UCSD-AML1 (cell line): ENCODE measurements around the gene SETBP1.
A peak's percentile ranks its signal among the peaks of the same experiment; 100 is the strongest.

Experiments used
- DNase-seq: peaks from one replicate; lab custom pipeline; 2025; ENCODE audit not compliant: unreplicated experiment; lab: John Stamatoyannopoulos, UW

Gene SETBP1

DNA sequence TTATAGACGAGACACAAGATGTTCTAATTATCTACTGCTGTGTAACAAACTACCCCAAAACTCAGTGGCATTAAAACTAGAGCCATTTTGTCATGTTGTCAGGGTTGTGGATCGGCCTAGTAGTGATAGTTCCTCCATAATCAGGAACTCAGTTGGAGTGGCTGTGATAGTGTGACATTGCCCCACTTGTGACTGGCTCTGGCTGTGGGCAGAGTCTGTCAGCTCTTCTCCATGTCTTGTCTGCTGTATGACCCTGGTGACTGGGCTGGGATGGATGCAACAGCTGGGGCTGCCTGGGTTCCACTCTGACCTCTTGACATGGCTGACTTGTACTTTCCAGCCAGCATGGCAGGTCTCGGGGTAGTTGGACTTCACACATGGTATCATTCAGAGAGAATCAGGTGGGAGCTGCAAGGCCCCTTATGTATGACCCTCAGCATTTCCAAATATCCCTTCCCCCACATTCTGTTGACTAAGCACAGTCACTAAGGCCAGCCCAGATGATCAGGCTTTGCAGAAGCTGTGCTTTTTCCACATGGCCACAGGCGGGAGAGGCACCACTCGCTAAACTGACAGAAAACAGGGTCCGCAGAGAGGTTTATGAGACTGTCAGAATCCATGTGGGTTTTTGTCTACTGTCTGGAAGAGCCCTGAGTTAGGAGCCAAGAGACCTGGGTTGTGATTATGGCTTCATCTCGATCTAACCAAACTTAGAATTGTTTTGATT is 50.3 kb downstream of the SETBP1 start:
- DNase-seq, result no peak

DNA sequence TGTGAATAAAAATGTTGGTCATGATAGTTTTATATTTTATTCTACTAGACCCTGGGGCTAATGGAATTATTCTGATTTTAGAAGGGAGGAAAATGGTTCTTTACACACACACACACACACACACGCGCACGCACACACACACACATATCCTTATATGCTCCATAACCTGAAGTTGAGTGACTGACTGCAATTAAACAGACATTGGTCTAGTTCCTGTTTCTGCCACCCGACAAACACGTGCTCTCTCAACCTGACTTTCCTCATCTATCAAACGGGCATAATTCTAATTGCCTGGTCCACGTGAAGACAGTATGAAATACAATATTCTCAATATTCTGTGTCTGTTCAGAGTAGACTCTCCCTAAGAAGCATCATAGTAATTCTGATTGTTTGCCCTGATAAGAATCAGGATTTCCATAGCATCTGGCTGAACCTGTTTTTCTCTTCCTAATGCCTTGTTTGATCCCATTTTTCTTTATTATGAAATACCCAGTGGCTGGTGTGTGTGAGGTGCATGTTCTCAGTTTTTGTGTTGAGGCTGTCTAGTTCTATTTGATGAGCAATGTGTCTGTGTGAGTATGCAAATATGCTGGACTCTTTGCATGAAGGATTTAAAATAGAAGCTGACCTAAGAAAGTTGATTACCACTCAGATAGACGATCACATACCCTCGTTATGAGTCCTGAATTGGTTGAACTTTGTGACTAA is 51.0 kb downstream of the SETBP1 start:
- DNase-seq, result no peak

GRCh38 chr18:44732238-44732563 is 51.5 kb downstream of the SETBP1 start:
- no peak for DNase-seq

- DNase-seq, result no peak
These were observed 51.9 kb downstream of the SETBP1 start for GRCh38 chr18:44732599-44732998.

DNA sequence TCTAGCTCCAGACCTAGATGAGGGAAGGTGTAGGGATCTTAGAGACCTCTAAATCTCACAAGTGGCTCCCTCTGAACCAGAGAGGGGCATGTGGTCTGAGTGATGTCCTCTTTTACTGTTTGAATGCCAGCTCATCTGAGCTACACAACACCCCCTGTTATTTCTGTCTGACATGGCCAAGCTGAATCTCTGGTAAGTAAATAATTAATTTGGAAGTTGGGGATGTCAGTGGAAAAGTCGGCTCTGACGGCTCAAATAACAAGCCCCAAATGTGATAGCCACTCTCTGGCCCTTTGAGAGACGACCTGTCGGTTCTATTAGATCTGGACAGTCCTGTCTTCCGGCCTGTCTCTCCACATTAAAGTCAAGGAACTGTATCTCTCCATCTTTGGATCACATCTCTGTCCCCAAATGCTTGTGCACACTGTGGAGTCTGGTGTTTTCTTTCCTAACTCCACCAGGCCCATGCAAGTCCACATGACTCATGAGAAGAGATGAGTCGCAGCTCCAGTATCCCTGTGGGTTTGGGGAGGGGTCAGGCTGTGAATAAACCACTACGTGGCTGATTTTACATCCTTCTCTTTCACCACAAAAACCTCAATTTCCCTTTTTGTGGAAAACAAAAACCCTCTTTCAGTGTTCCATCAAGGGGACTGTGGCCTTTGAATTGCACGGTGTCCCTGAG is 52.5 kb downstream of the SETBP1 start:
- DNase-seq, result peak; percentile 45

DNA sequence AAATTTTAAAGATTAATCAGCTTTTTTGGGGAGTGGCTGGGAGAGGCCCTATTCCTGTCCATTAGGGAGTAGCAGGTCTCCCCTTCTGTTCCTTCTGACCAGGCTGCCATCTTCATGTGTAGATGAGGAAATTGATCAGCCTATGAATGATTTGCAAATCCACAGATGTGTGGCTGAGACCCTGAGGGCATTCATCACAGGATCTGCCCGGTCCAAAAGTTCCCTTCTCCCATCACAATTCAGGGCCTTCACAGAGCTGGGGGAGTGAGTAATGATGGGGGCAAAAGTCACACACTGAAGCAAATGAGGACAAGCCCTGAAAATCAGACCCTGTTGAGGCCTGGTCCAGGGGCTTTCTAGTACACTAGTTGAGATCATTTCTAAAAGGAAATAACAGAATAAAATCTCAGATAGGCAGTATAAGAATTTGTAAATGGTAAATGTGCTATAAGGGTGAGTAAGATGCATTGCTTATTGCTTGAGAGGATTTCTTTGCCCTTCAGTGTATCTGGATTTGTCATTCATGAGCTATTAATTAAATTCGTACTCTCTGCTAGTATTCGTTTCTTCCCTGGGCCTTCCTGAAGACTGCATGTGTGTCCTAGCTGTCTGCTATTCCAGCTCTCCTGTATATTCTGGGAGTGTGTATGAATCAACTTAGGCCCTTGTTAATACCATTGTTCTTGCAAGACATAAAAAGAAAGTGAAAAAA is 53.2 kb downstream of the SETBP1 start:
- no peak for DNase-seq

DNA sequence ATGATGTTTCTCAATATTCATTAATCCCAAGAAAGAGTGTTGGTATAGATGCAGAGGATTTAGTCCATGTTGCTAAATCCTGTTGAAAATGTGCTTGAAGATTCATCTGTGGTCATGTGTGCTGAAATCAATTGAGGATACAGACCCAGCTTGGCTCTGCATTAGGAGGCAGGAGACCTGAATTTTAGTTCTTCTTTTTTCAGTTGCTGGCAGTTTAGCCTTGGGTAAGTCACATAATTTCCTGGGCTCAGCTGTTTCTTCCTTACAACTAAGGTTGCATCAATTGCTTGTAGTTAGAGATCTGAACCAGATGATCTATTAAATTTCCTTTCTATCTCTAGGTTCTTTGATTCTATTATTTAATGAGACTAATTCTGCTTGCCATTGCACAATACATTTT is 54.4 kb downstream of the SETBP1 start:
- no peak for DNase-seq

DNA sequence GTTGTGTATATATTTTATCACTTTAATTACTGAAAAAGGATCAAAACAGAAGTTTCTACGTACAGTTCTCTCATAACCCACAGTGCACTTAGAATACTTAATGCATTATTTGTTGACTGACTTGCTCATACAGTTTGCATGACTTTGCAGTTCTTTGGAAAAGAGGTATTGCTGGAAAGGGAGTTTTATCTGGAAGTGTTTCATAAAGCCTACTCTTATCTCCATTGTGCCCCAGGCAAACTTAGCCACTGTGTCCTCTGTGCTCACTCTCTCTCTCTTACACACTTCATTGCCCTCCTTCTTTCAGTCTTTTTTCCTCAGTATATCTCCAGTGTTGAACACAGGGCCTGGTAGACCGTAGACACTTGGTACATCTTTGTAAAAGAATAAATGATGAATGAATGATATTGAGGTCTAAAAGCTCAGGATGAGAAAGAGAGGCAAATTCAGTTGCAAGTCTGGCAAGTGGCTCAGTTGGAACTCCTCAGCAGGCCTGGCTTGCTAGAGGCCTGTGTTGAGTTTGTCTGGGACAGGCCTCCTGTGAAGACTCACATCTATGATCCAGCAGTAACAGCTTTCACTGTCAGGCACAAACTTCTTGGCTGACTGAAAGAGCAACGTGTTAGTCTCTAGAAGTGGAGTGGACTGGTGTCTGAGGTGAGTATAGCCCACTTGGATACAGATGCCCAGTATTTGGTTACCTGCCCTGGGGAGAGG is 56.1 kb downstream of the SETBP1 start:
- no peak for DNase-seq

DNA sequence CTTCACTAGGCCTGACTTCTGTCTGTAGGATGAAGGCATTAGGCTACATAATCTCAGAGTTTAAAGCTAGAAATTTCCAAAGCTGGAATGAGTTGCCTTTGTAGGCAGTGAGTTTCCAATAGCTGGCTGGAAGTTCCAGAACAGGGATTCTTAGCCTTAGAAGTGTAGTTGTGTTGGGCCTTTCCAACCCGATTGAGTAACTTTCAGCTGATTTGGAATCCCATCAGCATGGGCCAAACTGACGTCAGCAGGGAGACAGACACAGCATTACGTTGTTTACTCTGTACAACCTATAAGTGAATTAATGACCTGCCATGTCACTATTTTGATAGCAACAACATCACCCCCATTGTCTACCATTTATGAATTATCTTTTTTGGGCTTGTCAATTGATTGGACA is 56.9 kb downstream of the SETBP1 start:
- no peak for DNase-seq

GRCh38 chr18:44740000-44740399 is 59.3 kb downstream of the SETBP1 start:
- DNase-seq, result no peak

DNA sequence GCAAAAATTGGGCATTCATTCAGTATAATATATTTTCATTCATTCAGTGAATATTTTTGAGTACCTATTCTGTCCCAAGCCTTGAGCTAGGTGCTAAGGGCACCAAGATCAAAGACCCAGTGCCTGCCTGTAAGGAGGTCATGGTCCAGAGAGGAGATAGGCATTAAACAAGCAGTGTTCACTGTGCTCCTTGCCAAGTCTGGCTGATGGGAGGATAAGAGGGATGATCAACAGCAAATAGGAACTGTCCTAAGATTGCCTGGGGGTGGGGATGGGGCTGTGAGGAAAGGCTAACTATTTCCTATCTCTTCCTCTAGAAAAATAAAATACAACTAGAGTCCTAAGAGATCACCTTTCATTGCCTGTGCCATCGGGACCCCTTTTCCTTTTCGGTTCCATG is 60.4 kb downstream of the SETBP1 start:
- no peak for DNase-seq

DNA sequence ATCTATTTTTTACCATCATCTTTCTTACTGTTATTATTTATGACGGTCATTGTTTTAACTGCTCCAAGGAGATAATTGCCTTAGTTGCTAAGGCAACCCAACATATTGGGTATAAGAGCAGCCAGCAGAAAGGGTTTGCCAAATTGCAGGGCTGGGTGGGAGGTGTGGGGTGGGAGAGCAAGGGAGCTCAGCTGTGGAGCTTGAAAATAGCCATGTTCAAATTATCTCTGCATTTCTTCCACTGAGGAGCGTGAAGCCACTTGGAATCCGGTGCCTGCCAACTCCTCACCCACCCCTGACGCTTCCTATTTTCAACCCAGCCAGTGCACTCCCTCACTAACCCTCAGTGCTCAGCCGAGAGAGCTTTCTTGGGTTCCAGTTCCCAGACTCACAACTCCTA is 60.8 kb downstream of the SETBP1 start:
- DNase-seq, result no peak

GRCh38 chr18:44742126-44742525 is 61.4 kb downstream of the SETBP1 start:
- no peak for DNase-seq

DNA sequence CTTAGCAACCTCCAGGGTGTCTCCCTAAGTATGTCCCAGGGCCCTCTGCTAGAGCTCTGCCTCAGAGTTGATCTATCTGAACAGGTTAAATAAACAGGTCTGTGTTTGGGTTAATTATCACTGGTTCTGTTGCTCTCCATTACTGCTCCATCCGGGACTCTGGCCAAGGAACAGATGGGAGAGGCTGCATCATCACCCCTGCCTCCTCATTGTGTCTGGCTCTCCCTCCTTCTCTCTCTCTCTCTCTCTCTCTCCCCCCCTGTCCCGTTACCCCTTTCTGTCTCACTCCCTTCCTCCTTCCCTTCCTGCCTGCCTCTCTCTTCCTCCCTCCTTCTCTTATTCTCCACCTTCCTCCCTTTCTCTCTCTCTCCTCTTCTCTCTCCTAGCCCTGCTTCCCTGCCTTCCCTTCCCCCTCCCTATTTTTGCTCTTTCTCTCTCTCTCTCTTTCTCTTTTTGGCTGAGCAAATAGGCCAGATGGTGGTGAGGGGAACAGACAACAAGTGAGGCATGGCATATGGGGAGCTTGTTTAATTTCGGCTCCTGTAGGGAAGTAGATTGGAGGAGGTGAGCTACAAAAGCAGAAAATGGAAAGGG is 62.1 kb downstream of the SETBP1 start:
- DNase-seq, result no peak

DNA sequence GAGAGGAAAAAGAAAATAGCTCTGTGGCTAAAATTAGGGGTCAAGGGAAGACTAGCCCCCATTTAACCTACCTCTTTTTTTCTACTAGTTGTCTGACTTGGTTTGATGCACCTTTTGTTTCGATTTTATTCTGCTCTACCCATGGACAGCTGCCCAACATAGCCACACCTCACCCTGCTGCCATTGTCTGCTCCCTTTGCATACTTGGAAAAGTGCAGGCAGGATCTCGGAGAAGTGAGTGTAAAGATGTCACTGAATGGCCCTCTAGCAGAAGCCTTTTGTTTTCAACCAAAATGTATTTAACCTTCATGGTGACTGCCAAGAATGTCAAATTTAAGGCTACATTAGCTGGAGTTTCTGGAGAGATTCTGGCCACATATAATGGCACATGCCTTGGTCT is 62.9 kb downstream of the SETBP1 start:
- DNase-seq, result no peak

DNA sequence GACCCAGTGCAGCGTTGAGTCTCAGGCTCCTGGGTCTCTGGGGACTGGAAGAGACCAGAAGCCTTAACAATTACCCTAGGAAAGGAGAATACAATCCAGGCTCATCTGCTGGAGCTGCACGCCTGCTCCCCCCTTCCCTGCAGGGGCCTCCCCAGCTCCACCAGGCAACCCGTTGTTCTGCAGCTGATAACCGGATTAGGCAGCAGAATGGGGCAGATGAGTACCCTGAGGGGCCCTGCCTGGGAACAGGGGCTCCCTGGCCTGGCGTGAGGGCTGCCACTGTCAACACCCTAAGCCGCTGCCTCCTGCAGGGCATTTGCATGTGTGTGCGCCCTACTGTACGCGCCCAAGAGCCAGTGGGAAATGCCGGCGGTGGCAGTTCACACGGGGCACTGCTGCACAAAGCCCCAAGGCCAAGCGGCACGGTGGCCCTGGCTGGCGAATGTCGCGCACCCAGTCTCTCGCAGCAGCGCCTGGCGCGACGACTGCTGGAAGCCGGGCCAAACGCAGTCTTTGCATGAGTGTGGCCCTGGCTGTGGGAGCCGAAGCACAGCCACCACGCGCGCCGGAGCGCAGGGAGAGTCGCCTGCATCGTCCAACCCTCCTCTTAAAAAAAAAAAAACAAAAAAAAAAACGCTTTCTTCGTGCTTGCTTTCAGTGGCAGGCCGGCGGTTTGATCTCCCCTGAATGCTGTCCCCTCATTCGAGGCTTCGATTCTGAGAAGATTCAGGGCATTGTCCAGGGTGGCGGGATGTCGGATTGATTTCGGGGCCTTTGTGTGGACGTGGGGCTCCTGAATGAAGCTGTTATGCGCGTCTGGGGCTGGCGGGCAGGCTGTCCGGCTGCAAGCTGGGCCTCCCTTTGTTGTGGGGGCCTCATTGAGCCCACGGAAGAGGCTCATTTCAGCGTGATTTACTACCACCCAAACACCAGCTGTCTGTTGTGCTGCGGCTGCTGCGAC is 63.8 kb downstream of the SETBP1 start:
- no peak for DNase-seq

DNA sequence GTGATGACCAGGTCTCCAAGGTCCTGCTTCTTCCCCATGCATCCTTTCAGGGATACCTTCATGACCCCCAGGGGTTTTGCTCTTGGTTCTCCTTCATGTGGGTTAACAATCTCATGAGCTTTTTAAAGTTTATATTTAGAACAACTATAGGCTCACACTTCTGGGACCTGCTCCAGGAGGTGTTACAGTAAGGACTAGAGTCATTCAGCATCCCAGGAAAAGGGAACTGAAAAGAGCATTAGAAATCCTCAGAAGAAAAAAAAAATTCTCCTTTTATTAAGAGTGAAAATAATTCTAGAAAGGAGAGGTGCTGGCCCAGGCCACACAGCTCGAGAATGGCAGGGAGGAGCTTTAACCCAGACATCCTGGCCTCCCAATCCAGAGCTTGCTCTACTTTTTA is 66.5 kb downstream of the SETBP1 start:
- DNase-seq, result no peak

DNA sequence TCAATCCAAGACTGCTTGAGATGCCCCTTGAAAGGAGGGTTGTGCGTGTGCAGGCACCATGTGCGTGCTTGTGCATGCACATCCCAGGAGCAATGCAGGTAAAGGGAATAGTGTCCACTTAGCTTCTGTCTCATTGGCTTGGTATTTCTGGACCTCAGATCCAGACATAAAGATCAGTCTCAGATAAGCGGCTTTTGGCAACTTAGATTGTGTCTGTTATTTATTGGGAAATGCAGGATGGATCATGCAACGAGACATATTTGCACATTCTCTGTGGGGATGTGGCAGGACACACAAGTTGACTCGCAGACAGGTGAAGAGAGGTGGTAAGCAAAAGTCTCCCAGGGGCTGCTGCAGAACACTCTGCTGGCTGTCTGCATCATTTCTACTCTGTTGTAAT is 67.9 kb downstream of the SETBP1 start:
- no peak for DNase-seq

DNA sequence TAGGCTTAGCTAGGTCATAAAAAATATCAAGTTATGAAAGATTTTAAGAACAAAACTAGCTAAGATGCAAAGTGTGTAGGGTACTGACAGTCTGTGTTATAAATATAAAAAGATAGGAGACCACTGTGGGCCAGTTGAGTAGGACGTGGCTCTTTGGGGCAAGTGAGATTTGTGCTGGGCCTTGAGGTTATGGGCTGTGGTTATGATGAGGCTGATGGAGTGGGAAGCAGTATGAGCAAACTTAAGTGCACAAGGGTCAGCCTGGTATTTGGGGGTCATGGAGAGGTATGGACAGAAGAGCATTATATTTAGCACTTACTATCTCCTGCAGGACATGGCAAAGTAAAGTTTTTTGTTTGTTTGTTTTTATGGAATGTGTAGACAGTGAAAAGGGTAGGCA is 70.1 kb downstream of the SETBP1 start:
- DNase-seq, result no peak

- no peak for DNase-seq
These were observed 73.9 kb downstream of the SETBP1 start for GRCh38 chr18:44754567-44754966.
